Suprapubic skin (tissue), 4 donors: ENCODE measurements around the gene ICAM4. TPM values are rescaled to one million over a fixed set of nuclear protein-coding genes. Genes with fewer than 3 reads are reported as not detected.

Experiments used
- DNase-seq, 2 donors: peaks; one replicate each; pipeline ENCODE4 v3.0.0-alpha.2; 2019; ENCODE audit warnings: low spot score in 2 of 2
- H3K27ac ChIP-seq: fragments of 200-600 bp; sonication (generic); one replicate; pipeline ENCODE4 v1.5.1; 2019
- H3K27me3 ChIP-seq: fragments of 200-600 bp; sonication (generic); one replicate; pipeline ENCODE4 v1.5.1; 2019
- H3K36me3 ChIP-seq: fragments of 200-600 bp; sonication (generic); one replicate; pipeline ENCODE4 v1.5.1; 2019
- H3K4me1 ChIP-seq: fragments of 200-600 bp; sonication (generic); one replicate; pipeline ENCODE4 v1.5.1; 2019
- H3K4me3 ChIP-seq: fragments of 200-600 bp; sonication (generic); one replicate; pipeline ENCODE4 v1.5.1; 2019; ENCODE audit warnings: mild to moderate bottlenecking
- H3K9me3 ChIP-seq: fragments of 200-600 bp; sonication (generic); one replicate; pipeline ENCODE4 v1.5.1; 2019
- EP300 ChIP-seq: sonication (generic); formaldehyde crosslinking; IDR thresholded peaks from one replicate; pipeline ENCODE4 v1.6.1; 2017; ENCODE audit warnings: antibody characterized with exemption
- POLR2A ChIP-seq, 2 donors: fragments of 450-650 bp; IDR thresholded peaks; one replicate each; pipeline ENCODE4 v1.6.1; 2017; ENCODE audit warnings: antibody characterized with exemption in 2 of 2, mild to moderate bottlenecking in 2 of 2, moderate library complexity in 2 of 2
- POLR2AphosphoS5 ChIP-seq, 3 donors: sonication (generic); formaldehyde crosslinking; IDR thresholded peaks; one replicate each; pipeline ENCODE4 v1.6.1; 2017; ENCODE audit warnings: antibody characterized with exemption in 3 of 3
- WGBS: methylation state at CpG from one replicate; pipeline ENCODE4 v1.1.5; 2018; 5-methylcytosine and 5-hydroxymethylcytosine counted together
- total RNA-seq, 4 donors: library from RNA; depleted of rRNA; stranded (reverse); fragments of >200 nt; gene quantifications; one replicate each; pipeline ENCODE4 v1.1.0, GENCODE V29; 2016
- TF ChIP-seq, protein P1 (sequence below), 2 donors: fragments of 200-600 bp in 1 of 2; fragments of 450-650 bp in 1 of 2; sonication (generic) in 1 of 2; IDR thresholded peaks; one replicate each; pipeline ENCODE4 v1.5.1; 2016 to 2019; ENCODE audit warnings: antibody characterized with exemption in 2 of 2, mild to moderate bottlenecking in 1 of 2, moderate library complexity in 1 of 2

The ICAM4 gene
- total RNA-seq, 4 donors from 2014 or later: not detected

DNA sequence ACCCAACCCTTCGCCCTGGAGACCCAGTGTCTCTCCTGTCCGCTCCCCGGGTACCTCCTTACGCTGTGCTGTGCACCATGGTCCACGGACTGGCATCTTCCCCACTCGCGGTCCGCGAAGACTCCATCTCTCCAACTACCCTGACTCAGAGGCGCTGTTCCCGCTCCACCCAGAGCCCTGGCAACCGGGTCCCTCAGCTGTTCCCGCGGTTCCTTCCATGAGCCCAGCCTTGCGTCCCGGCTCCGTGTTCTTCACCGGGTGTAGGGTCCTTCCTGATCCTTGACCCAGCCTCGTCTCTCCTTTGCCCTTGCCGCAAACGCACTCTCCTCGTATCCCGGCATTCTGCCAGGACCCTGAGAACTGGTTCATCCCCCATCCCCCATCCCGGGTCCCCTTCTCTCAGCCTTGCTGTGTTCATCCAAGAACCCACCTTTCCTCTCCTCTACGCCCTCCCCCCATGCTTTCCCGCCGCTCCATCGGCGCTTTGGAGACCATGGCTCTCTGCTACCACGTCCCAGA is 3.7 kb downstream of the ICAM4 start:
- H3K27ac ChIP-seq: no peak overlapping the region
- peak in 1 of 2 donors; percentile 73 for DNase-seq
- WGBS: under 1% methylated on average over 30 of the region's 30 CpGs

DNA sequence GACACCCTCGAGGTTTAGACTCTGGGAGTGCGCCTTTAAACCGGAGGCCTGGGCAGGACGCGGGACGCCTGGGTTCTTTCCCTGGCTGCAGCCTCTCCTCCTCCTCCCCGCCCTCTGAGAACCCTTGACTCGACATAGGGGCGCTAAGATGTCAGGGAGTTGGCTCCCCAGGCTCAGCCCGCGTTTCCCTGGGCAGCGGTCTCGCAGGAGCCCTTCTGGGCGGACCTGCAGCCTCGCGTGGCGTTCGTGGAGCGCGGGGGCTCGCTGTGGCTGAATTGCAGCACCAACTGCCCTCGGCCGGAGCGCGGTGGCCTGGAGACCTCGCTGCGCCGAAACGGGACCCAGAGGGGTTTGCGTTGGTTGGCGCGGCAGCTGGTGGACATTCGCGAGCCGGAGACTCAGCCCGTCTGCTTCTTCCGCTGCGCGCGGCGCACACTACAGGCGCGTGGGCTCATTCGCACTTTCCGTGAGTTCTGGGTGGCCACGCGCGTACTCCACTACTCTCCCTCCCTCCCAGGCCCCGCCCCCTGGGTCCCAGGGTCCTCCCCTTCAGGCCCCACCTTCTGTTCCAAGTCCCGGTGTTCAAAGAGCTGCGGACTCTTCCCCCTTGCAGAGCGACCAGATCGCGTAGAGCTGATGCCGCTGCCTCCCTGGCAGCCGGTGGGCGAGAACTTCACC is 4.3 kb downstream of the ICAM4 start:
- TF ChIP-seq, protein P1, sequence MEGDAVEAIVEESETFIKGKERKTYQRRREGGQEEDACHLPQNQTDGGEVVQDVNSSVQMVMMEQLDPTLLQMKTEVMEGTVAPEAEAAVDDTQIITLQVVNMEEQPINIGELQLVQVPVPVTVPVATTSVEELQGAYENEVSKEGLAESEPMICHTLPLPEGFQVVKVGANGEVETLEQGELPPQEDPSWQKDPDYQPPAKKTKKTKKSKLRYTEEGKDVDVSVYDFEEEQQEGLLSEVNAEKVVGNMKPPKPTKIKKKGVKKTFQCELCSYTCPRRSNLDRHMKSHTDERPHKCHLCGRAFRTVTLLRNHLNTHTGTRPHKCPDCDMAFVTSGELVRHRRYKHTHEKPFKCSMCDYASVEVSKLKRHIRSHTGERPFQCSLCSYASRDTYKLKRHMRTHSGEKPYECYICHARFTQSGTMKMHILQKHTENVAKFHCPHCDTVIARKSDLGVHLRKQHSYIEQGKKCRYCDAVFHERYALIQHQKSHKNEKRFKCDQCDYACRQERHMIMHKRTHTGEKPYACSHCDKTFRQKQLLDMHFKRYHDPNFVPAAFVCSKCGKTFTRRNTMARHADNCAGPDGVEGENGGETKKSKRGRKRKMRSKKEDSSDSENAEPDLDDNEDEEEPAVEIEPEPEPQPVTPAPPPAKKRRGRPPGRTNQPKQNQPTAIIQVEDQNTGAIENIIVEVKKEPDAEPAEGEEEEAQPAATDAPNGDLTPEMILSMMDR (IDR thresholded peaks at IDR 0.05): no peak
- H3K4me1 ChIP-seq: peaks cover 81% of the 10 kb centered on the region
- H3K27me3 ChIP-seq: peaks cover 91% of the 10 kb centered on the region
- no peaks in the 10 kb centered on the region for H3K9me3 ChIP-seq
- WGBS: 4% methylated on average over 24 of the region's 57 CpGs
- peak overlapping the region; percentile 45 for H3K4me3 ChIP-seq
- H3K27ac ChIP-seq: no peak overlapping the region
- peaks cover under 1% of the 10 kb centered on the region for H3K36me3 ChIP-seq
- peak in 1 of 2 donors; percentile 77 for DNase-seq

More for the DNA sequence above, 3.7 kb downstream of the ICAM4 start:
- H3K9me3 ChIP-seq: no peaks in the 10 kb centered on the region
- peaks cover 6% of the 10 kb centered on the region for H3K36me3 ChIP-seq
- no peak for TF ChIP-seq POLR2A (IDR thresholded peaks at IDR 0.05)
- TF ChIP-seq POLR2AphosphoS5 (IDR thresholded peaks at IDR 0.05): no peak
- TF ChIP-seq EP300: no peak
- TF ChIP-seq, protein P1 (IDR thresholded peaks at IDR 0.05): no peak
- H3K4me1 ChIP-seq: peaks cover 75% of the 10 kb centered on the region
- H3K27me3 ChIP-seq: peaks cover 85% of the 10 kb centered on the region
- H3K4me3 ChIP-seq: peak overlapping the region; percentile 45

DNA sequence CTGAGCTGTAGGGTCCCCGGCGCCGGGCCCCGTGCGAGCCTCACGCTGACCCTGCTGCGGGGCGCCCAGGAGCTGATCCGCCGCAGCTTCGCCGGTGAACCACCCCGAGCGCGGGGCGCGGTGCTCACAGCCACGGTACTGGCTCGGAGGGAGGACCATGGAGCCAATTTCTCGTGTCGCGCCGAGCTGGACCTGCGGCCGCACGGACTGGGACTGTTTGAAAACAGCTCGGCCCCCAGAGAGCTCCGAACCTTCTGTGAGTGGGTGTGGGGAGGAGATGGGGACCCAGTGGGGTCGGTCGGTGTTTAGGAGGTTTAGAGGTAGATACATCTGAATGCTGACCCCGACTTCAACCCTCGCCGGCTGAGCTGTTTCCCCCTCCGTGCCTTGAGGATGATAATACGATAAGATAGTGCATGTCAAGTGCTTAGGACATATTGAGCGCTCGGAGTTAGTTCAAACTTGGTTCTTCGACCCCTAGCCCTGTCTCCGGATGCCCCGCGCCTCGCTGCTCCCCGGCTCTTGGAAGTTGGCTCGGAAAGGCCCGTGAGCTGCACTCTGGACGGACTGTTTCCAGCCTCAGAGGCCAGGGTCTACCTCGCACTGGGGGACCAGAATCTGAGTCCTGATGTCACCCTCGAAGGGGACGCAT is 4.9 kb downstream of the ICAM4 start:
- H3K27ac ChIP-seq: no peak overlapping the region
- no peaks in the 10 kb centered on the region for H3K9me3 ChIP-seq
- DNase-seq: no peak
- TF ChIP-seq POLR2A (IDR thresholded peaks at IDR 0.05) (no peak), POLR2AphosphoS5 (IDR thresholded peaks at IDR 0.05) (no peak), EP300 (no peak)
- TF ChIP-seq, protein P1 (IDR thresholded peaks at IDR 0.05): no peak
- H3K4me3 ChIP-seq: peak overlapping the region; percentile 45
- WGBS: 2% methylated on average over 28 of the region's 49 CpGs
- H3K4me1 ChIP-seq: peaks cover 86% of the 10 kb centered on the region
- H3K36me3 ChIP-seq: no peaks in the 10 kb centered on the region
- H3K27me3 ChIP-seq: peaks cover 97% of the 10 kb centered on the region

GRCh38 chr19:10292206-10292788 is 5.5 kb downstream of the ICAM4 start:
- peak overlapping the region; percentile 45 for H3K4me3 ChIP-seq
- H3K4me1 ChIP-seq: peaks cover 80% of the 10 kb centered on the region
- TF ChIP-seq EP300 (no peak), POLR2AphosphoS5 (IDR thresholded peaks at IDR 0.05) (no peak), POLR2A (IDR thresholded peaks at IDR 0.05) (no peak)
- TF ChIP-seq, protein P1 (IDR thresholded peaks at IDR 0.05): no peak
- H3K27ac ChIP-seq: no peak overlapping the region
- DNase-seq: peak; percentile 89 to 92
- no peaks in the 10 kb centered on the region for H3K9me3 ChIP-seq
- WGBS: under 1% methylated on average over 20 of the region's 45 CpGs
- H3K27me3 ChIP-seq: peaks cover 100% of the 10 kb centered on the region
- no peaks in the 10 kb centered on the region for H3K36me3 ChIP-seq
